Measurements from ENCODE around the gene MAOB.

MAOB gene

GRCh38 chrX:43860646-43861370, 21.4 kb downstream of the MAOB start:
- no peak for DNase-seq

GRCh38 chrX:43853225-43853828, 28.9 kb downstream of the MAOB start:
- DNase-seq = no peak

GRCh38 chrX:43850629-43851028, 31.6 kb downstream of the MAOB start:
- no peak for DNase-seq

GRCh38 chrX:43849173-43849572, 33.1 kb downstream of the MAOB start:
- no peak for DNase-seq

- DNase-seq = no peak
Observed at GRCh38 chrX:43847352-43847751, 34.9 kb downstream of the MAOB start.

- no peak for DNase-seq
Observed at GRCh38 chrX:43846558-43846957, 35.7 kb downstream of the MAOB start.

- DNase-seq = no peak
Observed at GRCh38 chrX:43845776-43846175, 36.5 kb downstream of the MAOB start.

GRCh38 chrX:43840265-43840664, 42.0 kb downstream of the MAOB start:
- DNase-seq = no peak

GRCh38 chrX:43836435-43837184, 45.6 kb downstream of the MAOB start:
- no peak for DNase-seq

GRCh38 chrX:43835559-43835958, 46.7 kb downstream of the MAOB start:
- no peak for DNase-seq

- DNase-seq = no peak
Observed at GRCh38 chrX:43827791-43828190, 54.5 kb downstream of the MAOB start.

GRCh38 chrX:43822014-43822413, 60.2 kb downstream of the MAOB start:
- DNase-seq = no peak

- DNase-seq = no peak
Observed at GRCh38 chrX:43817444-43817843, 64.8 kb downstream of the MAOB start.

- no peak for DNase-seq
Observed at GRCh38 chrX:43815209-43815608, 67.0 kb downstream of the MAOB start.

- DNase-seq = peak; percentile 10
Observed at GRCh38 chrX:43813898-43814297, 68.4 kb downstream of the MAOB start.

- no peak for DNase-seq
Observed at GRCh38 chrX:43813319-43813718, 68.9 kb downstream of the MAOB start.

GRCh38 chrX:43809463-43809862, 72.8 kb downstream of the MAOB start:
- no peak for DNase-seq

GRCh38 chrX:43808231-43808630, 74.0 kb downstream of the MAOB start:
- DNase-seq = no peak

GRCh38 chrX:43805579-43805978, 76.7 kb downstream of the MAOB start:
- DNase-seq = no peak

GRCh38 chrX:43804021-43804420, 78.2 kb downstream of the MAOB start:
- DNase-seq = no peak

GRCh38 chrX:43785930-43786591, 96.2 kb downstream of the MAOB start:
- no peak for DNase-seq

GRCh38 chrX:43758044-43758443, 124.2 kb downstream of the MAOB start:
- no peak for DNase-seq

- no peak for DNase-seq
Observed at GRCh38 chrX:43756076-43756475, 126.2 kb downstream of the MAOB start.

- DNase-seq = no peak
Observed at GRCh38 chrX:43753637-43754036, 128.6 kb downstream of the MAOB start.

Data from CD4-positive, alpha-beta T cell treated with Interleukin-6 for 4 hours (primary cell).